HEK293 (cell line): ENCODE measurements around the gene GOLGA5.

Source experiments
- CTCF ChIP-seq: fragments of 450-650 bp; formaldehyde crosslinking; IDR thresholded peaks from 2 replicates; pipeline ENCODE4 v1.5.1; 2016; ENCODE audit warnings: missing biosample characterization, missing genetic modification characterization
- HOXD13 ChIP-seq: sonication (generic); formaldehyde crosslinking; IDR thresholded peaks from 2 replicates; pipeline ENCODE4 v1.8.0; 2022; ENCODE audit warnings: missing genetic modification reagents, borderline replicate concordance
- MZF1 ChIP-seq: fragments of 450-650 bp; formaldehyde crosslinking; IDR thresholded peaks from 2 replicates; pipeline ENCODE4 v1.5.1; 2017; ENCODE audit warnings: missing biosample characterization, missing genetic modification characterization, borderline replicate concordance
- RBAK ChIP-seq: fragments of 450-650 bp; formaldehyde crosslinking; IDR thresholded peaks from 2 replicates; pipeline ENCODE4 v1.5.1; 2016; ENCODE audit warnings: missing biosample characterization, missing genetic modification characterization
- SP2 ChIP-seq: fragments of 450-650 bp; formaldehyde crosslinking; IDR thresholded peaks from 2 replicates; pipeline ENCODE4 v1.5.1; 2016; ENCODE audit warnings: missing biosample characterization, missing genetic modification characterization
- TRIM28 ChIP-seq: IDR thresholded peaks from 2 replicates; pipeline ENCODE4 v1.6.1; 2011; ENCODE audit warnings: low read length, control low read depth, borderline replicate concordance
- ZBTB49 ChIP-seq: fragments of 450-650 bp; formaldehyde crosslinking; IDR thresholded peaks from 2 replicates; pipeline ENCODE4 v1.5.1; 2016; ENCODE audit warnings: missing biosample characterization, missing genetic modification characterization, low read depth
- ZNF23 ChIP-seq: fragments of 450-650 bp; formaldehyde crosslinking; IDR thresholded peaks from 2 replicates; pipeline ENCODE4 v1.5.1; 2016; ENCODE audit warnings: missing biosample characterization, missing genetic modification characterization, borderline replicate concordance
- ZNF24 ChIP-seq: fragments of 450-650 bp; formaldehyde crosslinking; IDR thresholded peaks from 2 replicates; pipeline ENCODE4 v1.5.1; 2016; ENCODE audit warnings: missing biosample characterization, missing genetic modification characterization
- ZNF398 ChIP-seq: fragments of 450-650 bp; formaldehyde crosslinking; IDR thresholded peaks from 2 replicates; pipeline ENCODE4 v1.5.1; 2017; ENCODE audit warnings: missing biosample characterization, missing genetic modification characterization
- ZNF629 ChIP-seq: fragments of 450-650 bp; formaldehyde crosslinking; IDR thresholded peaks from 2 replicates; pipeline ENCODE4 v1.5.1; 2017; ENCODE audit warnings: missing biosample characterization, missing genetic modification characterization
- ZNF670 ChIP-seq: fragments of 450-650 bp; formaldehyde crosslinking; IDR thresholded peaks from 2 replicates; pipeline ENCODE4 v1.5.1; 2016; ENCODE audit warnings: missing biosample characterization, missing genetic modification characterization, low read depth
- ZNF776 ChIP-seq: fragments of 450-650 bp; formaldehyde crosslinking; IDR thresholded peaks from 2 replicates; pipeline ENCODE4 v1.5.0; 2017; ENCODE audit warnings: missing biosample characterization, missing genetic modification characterization, borderline replicate concordance

- no peak for TF ChIP-seq ZNF776 (tag by site-specific recombination)
- no peak for TF ChIP-seq ZNF23 (tag by site-specific recombination)
- TF ChIP-seq MZF1 (tag by site-specific recombination): no peak
- no peak for TF ChIP-seq HOXD13 (CRISPR knock-in tag)
- TF ChIP-seq ZNF670 (tag by site-specific recombination): no peak
- no peak for TF ChIP-seq ZNF398 (tag by site-specific recombination)
- no peak for TF ChIP-seq ZNF24 (tag by site-specific recombination)
- no peak for TF ChIP-seq ZBTB49
- TF ChIP-seq ZNF629 (tag by site-specific recombination): no peak
- no peak for TF ChIP-seq RBAK (tag by site-specific recombination)
- TF ChIP-seq SP2 (tag by site-specific recombination): no peak
- no peak for TF ChIP-seq CTCF (tag by site-specific recombination)
- TF ChIP-seq TRIM28: no peak
Observed at GRCh38 chr14:92792885-92793284, 1.2 kb upstream of the GOLGA5 start.
